NCI-H2029 treated with DMSO at 0.1 percent for 48 hours (cell line): ENCODE data around the gene ABCA4.

ENCODE experiments used
- DNase-seq: peaks from one replicate; lab custom pipeline; 2025; lab: John Stamatoyannopoulos, UW

The ABCA4 gene

GRCh38 chr1:94083681-94084080 is 37.3 kb downstream of the ABCA4 start:
- no peak for DNase-seq

- no peak for DNase-seq
Measured at GRCh38 chr1:94081566-94082344, 39.2 kb downstream of the ABCA4 start.

- no peak for DNase-seq
Measured at GRCh38 chr1:94079989-94080388, 41.0 kb downstream of the ABCA4 start.

- DNase-seq = peak; percentile 63
Measured at GRCh38 chr1:94079080-94079940, 41.6 kb downstream of the ABCA4 start.

- no peak for DNase-seq
Measured at GRCh38 chr1:94072840-94073522, 48.0 kb downstream of the ABCA4 start.

- no peak for DNase-seq
Measured at GRCh38 chr1:94071976-94072375, 49.0 kb downstream of the ABCA4 start.

- DNase-seq = no peak
Measured at GRCh38 chr1:94071391-94071790, 49.6 kb downstream of the ABCA4 start.

GRCh38 chr1:94070865-94071264 is 50.1 kb downstream of the ABCA4 start:
- DNase-seq = no peak

GRCh38 chr1:94069919-94070285 is 51.0 kb downstream of the ABCA4 start:
- no peak for DNase-seq

GRCh38 chr1:94068999-94069918 is 51.7 kb downstream of the ABCA4 start:
- peak; percentile 97 for DNase-seq

- DNase-seq = no peak
Measured at GRCh38 chr1:94068096-94068998, 52.6 kb downstream of the ABCA4 start.

- DNase-seq = no peak
Measured at GRCh38 chr1:94067196-94067595, 53.8 kb downstream of the ABCA4 start.

- no peak for DNase-seq
Measured at GRCh38 chr1:94063379-94063778, 57.6 kb downstream of the ABCA4 start.

GRCh38 chr1:94061513-94062443 is 59.2 kb downstream of the ABCA4 start:
- peak; percentile 43 for DNase-seq

GRCh38 chr1:94060720-94061119 is 60.2 kb downstream of the ABCA4 start:
- no peak for DNase-seq

- no peak for DNase-seq
Measured at GRCh38 chr1:94058766-94059165, 62.2 kb downstream of the ABCA4 start.

- no peak for DNase-seq
Measured at GRCh38 chr1:94056996-94057395, 64.0 kb downstream of the ABCA4 start.

GRCh38 chr1:94056171-94056570 is 64.8 kb downstream of the ABCA4 start:
- DNase-seq = no peak

GRCh38 chr1:94055459-94056122 is 65.4 kb downstream of the ABCA4 start:
- DNase-seq = no peak
